ENCODE data around the gene PTPN13. TPM values are rescaled to one million over a fixed set of nuclear protein-coding genes. Genes with fewer than 3 reads are reported as not detected.

PTPN13 gene
- polyA plus RNA-seq, 2 donors: 12.2 to 18.3 TPM

GRCh38 chr4:86762649-86763048, 168.5 kb downstream of the PTPN13 start:
- no peaks in the 10 kb centered on the region for H3K4me1 ChIP-seq (ENCODE audit: control insufficient read depth in 2 of 2, insufficient read depth in 2 of 2, low read length in 1 of 2)
- 92 to 93% methylated on average over 5 of the region's 5 CpGs for WGBS, 2 donors
- H3K9me3 ChIP-seq (ENCODE audit: control insufficient read depth in 2 of 2, insufficient read depth in 1 of 2, low read depth in 1 of 2, low read length in 1 of 2): no peaks in the 10 kb centered on the region
- peaks cover 0 to 5% of the 10 kb centered on the region in 2 donors for H3K36me3 ChIP-seq (ENCODE audit: control insufficient read depth in 2 of 2, insufficient read depth in 2 of 2, low read length in 1 of 2)
- H3K27ac ChIP-seq (ENCODE audit: low read depth in 2 of 2, low read length in 1 of 2): no peak overlapping the region
- H3K4me3 ChIP-seq (ENCODE audit: low read depth in 1 of 2, low read length in 2 of 2): no peak overlapping the region
- no peaks in the 10 kb centered on the region for H3K27me3 ChIP-seq (ENCODE audit: control insufficient read depth in 1 of 2, insufficient read depth in 2 of 2, low read length in 2 of 2)

- H3K27me3 ChIP-seq (ENCODE audit: control insufficient read depth in 1 of 2, insufficient read depth in 2 of 2, low read length in 2 of 2): no peaks in the 10 kb centered on the region
- peaks cover 2% of the 10 kb centered on the region in 2 donors for H3K36me3 ChIP-seq (ENCODE audit: control insufficient read depth in 2 of 2, insufficient read depth in 2 of 2, low read length in 1 of 2)
These were observed 175.7 kb downstream of the PTPN13 start for GRCh38 chr4:86769794-86770193.

GRCh38 chr4:86771141-86771540, 177.0 kb downstream of the PTPN13 start:
- no peak overlapping the region for H3K4me3 ChIP-seq (ENCODE audit: low read depth in 1 of 2, low read length in 2 of 2)
- no peaks in the 10 kb centered on the region for H3K4me1 ChIP-seq (ENCODE audit: control insufficient read depth in 2 of 2, insufficient read depth in 2 of 2, low read length in 1 of 2)
- H3K36me3 ChIP-seq (ENCODE audit: control insufficient read depth in 2 of 2, insufficient read depth in 2 of 2, low read length in 1 of 2): peaks cover 2% of the 10 kb centered on the region in 2 donors
- H3K27me3 ChIP-seq (ENCODE audit: control insufficient read depth in 1 of 2, insufficient read depth in 2 of 2, low read length in 2 of 2): no peaks in the 10 kb centered on the region
- no peaks in the 10 kb centered on the region for H3K9me3 ChIP-seq (ENCODE audit: control insufficient read depth in 2 of 2, insufficient read depth in 1 of 2, low read depth in 1 of 2, low read length in 1 of 2)
- H3K27ac ChIP-seq (ENCODE audit: low read depth in 2 of 2, low read length in 1 of 2): no peak overlapping the region
- WGBS, 2 donors: 71% methylated on average over 1 of the region's 1 CpG

More at GRCh38 chr4:86769794-86770193, 175.7 kb downstream of the PTPN13 start:
- H3K27ac ChIP-seq (ENCODE audit: low read depth in 2 of 2, low read length in 1 of 2): no peak overlapping the region
- WGBS, 2 donors: 95 to 96% methylated on average over 4 of the region's 4 CpGs
- H3K9me3 ChIP-seq (ENCODE audit: control insufficient read depth in 2 of 2, insufficient read depth in 1 of 2, low read depth in 1 of 2, low read length in 1 of 2): no peaks in the 10 kb centered on the region
- no peak overlapping the region for H3K4me3 ChIP-seq (ENCODE audit: low read depth in 1 of 2, low read length in 2 of 2)
- H3K4me1 ChIP-seq (ENCODE audit: control insufficient read depth in 2 of 2, insufficient read depth in 2 of 2, low read length in 1 of 2): no peaks in the 10 kb centered on the region

- Histone ChIP-seq H3K36me3 (ENCODE audit: control insufficient read depth in 2 of 2, insufficient read depth in 2 of 2, low read length in 1 of 2) (peaks cover 2 to 5% of the 10 kb centered on the region in 2 donors), H3K9me3 (ENCODE audit: control insufficient read depth in 2 of 2, insufficient read depth in 1 of 2, low read depth in 1 of 2, low read length in 1 of 2) (no peaks in the 10 kb centered on the region), H3K4me3 (ENCODE audit: low read depth in 1 of 2, low read length in 2 of 2) (no peak overlapping the region), H3K27ac (ENCODE audit: low read depth in 2 of 2, low read length in 1 of 2) (no peak overlapping the region), H3K27me3 (ENCODE audit: control insufficient read depth in 1 of 2, insufficient read depth in 2 of 2, low read length in 2 of 2) (no peaks in the 10 kb centered on the region), H3K4me1 (ENCODE audit: control insufficient read depth in 2 of 2, insufficient read depth in 2 of 2, low read length in 1 of 2) (no peaks in the 10 kb centered on the region)
- WGBS, 2 donors: 73 to 79% methylated on average over 4 of the region's 4 CpGs
These were observed 180.9 kb downstream of the PTPN13 start for GRCh38 chr4:86775061-86775460.

- Histone ChIP-seq H3K4me1 (ENCODE audit: control insufficient read depth in 2 of 2, insufficient read depth in 2 of 2, low read length in 1 of 2) (no peaks in the 10 kb centered on the region), H3K4me3 (ENCODE audit: low read depth in 1 of 2, low read length in 2 of 2) (no peak overlapping the region), H3K27ac (ENCODE audit: low read depth in 2 of 2, low read length in 1 of 2) (no peak overlapping the region), H3K36me3 (ENCODE audit: control insufficient read depth in 2 of 2, insufficient read depth in 2 of 2, low read length in 1 of 2) (peaks cover 2% of the 10 kb centered on the region in 2 donors), H3K27me3 (ENCODE audit: control insufficient read depth in 1 of 2, insufficient read depth in 2 of 2, low read length in 2 of 2) (no peaks in the 10 kb centered on the region), H3K9me3 (ENCODE audit: control insufficient read depth in 2 of 2, insufficient read depth in 1 of 2, low read depth in 1 of 2, low read length in 1 of 2) (no peaks in the 10 kb centered on the region)
- WGBS, 2 donors: 90 to 93% methylated on average over 4 of the region's 4 CpGs
These were observed 184.1 kb downstream of the PTPN13 start for GRCh38 chr4:86778175-86778574.

GRCh38 chr4:86788826-86789225, 194.7 kb downstream of the PTPN13 start:
- Histone ChIP-seq H3K9me3 (ENCODE audit: control insufficient read depth in 2 of 2, insufficient read depth in 1 of 2, low read depth in 1 of 2, low read length in 1 of 2) (no peaks in the 10 kb centered on the region), H3K27ac (ENCODE audit: low read depth in 2 of 2, low read length in 1 of 2) (no peak overlapping the region), H3K4me1 (ENCODE audit: control insufficient read depth in 2 of 2, insufficient read depth in 2 of 2, low read length in 1 of 2) (no peaks in the 10 kb centered on the region), H3K4me3 (ENCODE audit: low read depth in 1 of 2, low read length in 2 of 2) (no peak overlapping the region), H3K27me3 (ENCODE audit: control insufficient read depth in 1 of 2, insufficient read depth in 2 of 2, low read length in 2 of 2) (no peaks in the 10 kb centered on the region), H3K36me3 (ENCODE audit: control insufficient read depth in 2 of 2, insufficient read depth in 2 of 2, low read length in 1 of 2) (peaks cover 7 to 11% of the 10 kb centered on the region in 2 donors)
- 85 to 92% methylated on average over 2 of the region's 2 CpGs for WGBS, 2 donors

GRCh38 chr4:86791126-86791525, 197.0 kb downstream of the PTPN13 start:
- 93 to 96% methylated on average over 8 of the region's 8 CpGs for WGBS, 2 donors
- peaks cover 7 to 11% of the 10 kb centered on the region in 2 donors for H3K36me3 ChIP-seq (ENCODE audit: control insufficient read depth in 2 of 2, insufficient read depth in 2 of 2, low read length in 1 of 2)

GRCh38 chr4:86809809-86810208, 215.7 kb downstream of the PTPN13 start:
- no peaks in the 10 kb centered on the region for H3K4me1 ChIP-seq (ENCODE audit: control insufficient read depth in 2 of 2, insufficient read depth in 2 of 2, low read length in 1 of 2)
- no peak overlapping the region for H3K4me3 ChIP-seq (ENCODE audit: low read depth in 1 of 2, low read length in 2 of 2)
- no peaks in the 10 kb centered on the region for H3K27me3 ChIP-seq (ENCODE audit: control insufficient read depth in 1 of 2, insufficient read depth in 2 of 2, low read length in 2 of 2)
- 90 to 94% methylated on average over 3 of the region's 3 CpGs for WGBS, 2 donors
- H3K27ac ChIP-seq (ENCODE audit: low read depth in 2 of 2, low read length in 1 of 2): no peak overlapping the region
- H3K36me3 ChIP-seq (ENCODE audit: control insufficient read depth in 2 of 2, insufficient read depth in 2 of 2, low read length in 1 of 2): peaks cover 7 to 11% of the 10 kb centered on the region in 2 donors
- H3K9me3 ChIP-seq (ENCODE audit: control insufficient read depth in 2 of 2, insufficient read depth in 1 of 2, low read depth in 1 of 2, low read length in 1 of 2): no peaks in the 10 kb centered on the region

More at GRCh38 chr4:86791126-86791525, 197.0 kb downstream of the PTPN13 start:
- H3K4me1 ChIP-seq (ENCODE audit: control insufficient read depth in 2 of 2, insufficient read depth in 2 of 2, low read length in 1 of 2): no peaks in the 10 kb centered on the region
- H3K27me3 ChIP-seq (ENCODE audit: control insufficient read depth in 1 of 2, insufficient read depth in 2 of 2, low read length in 2 of 2): no peaks in the 10 kb centered on the region
- H3K9me3 ChIP-seq (ENCODE audit: control insufficient read depth in 2 of 2, insufficient read depth in 1 of 2, low read depth in 1 of 2, low read length in 1 of 2): no peaks in the 10 kb centered on the region
- H3K4me3 ChIP-seq (ENCODE audit: low read depth in 1 of 2, low read length in 2 of 2): no peak overlapping the region
- H3K27ac ChIP-seq (ENCODE audit: low read depth in 2 of 2, low read length in 1 of 2): no peak overlapping the region

- no peaks in the 10 kb centered on the region for H3K9me3 ChIP-seq (ENCODE audit: control insufficient read depth in 2 of 2, insufficient read depth in 1 of 2, low read depth in 1 of 2, low read length in 1 of 2)
- no peak overlapping the region for H3K27ac ChIP-seq (ENCODE audit: low read depth in 2 of 2, low read length in 1 of 2)
- WGBS, 2 donors: 96 to 98% methylated on average over 3 of the region's 3 CpGs
- no peaks in the 10 kb centered on the region for H3K4me1 ChIP-seq (ENCODE audit: control insufficient read depth in 2 of 2, insufficient read depth in 2 of 2, low read length in 1 of 2)
- H3K27me3 ChIP-seq (ENCODE audit: control insufficient read depth in 1 of 2, insufficient read depth in 2 of 2, low read length in 2 of 2): no peaks in the 10 kb centered on the region
- H3K36me3 ChIP-seq (ENCODE audit: control insufficient read depth in 2 of 2, insufficient read depth in 2 of 2, low read length in 1 of 2): peaks cover 7 to 11% of the 10 kb centered on the region in 2 donors
- H3K4me3 ChIP-seq (ENCODE audit: low read depth in 1 of 2, low read length in 2 of 2): no peak overlapping the region
These were observed 216.7 kb downstream of the PTPN13 start for GRCh38 chr4:86810847-86811246.

GRCh38 chr4:86815653-86816052, 221.5 kb downstream of the PTPN13 start:
- Histone ChIP-seq H3K27ac (ENCODE audit: low read depth in 2 of 2, low read length in 1 of 2) (no peak overlapping the region), H3K36me3 (ENCODE audit: control insufficient read depth in 2 of 2, insufficient read depth in 2 of 2, low read length in 1 of 2) (peaks cover 5 to 7% of the 10 kb centered on the region in 2 donors), H3K9me3 (ENCODE audit: control insufficient read depth in 2 of 2, insufficient read depth in 1 of 2, low read depth in 1 of 2, low read length in 1 of 2) (no peaks in the 10 kb centered on the region), H3K27me3 (ENCODE audit: control insufficient read depth in 1 of 2, insufficient read depth in 2 of 2, low read length in 2 of 2) (no peaks in the 10 kb centered on the region), H3K4me3 (ENCODE audit: low read depth in 1 of 2, low read length in 2 of 2) (no peak overlapping the region), H3K4me1 (ENCODE audit: control insufficient read depth in 2 of 2, insufficient read depth in 2 of 2, low read length in 1 of 2) (no peaks in the 10 kb centered on the region)
- 85 to 93% methylated on average over 1 of the region's 1 CpG for WGBS, 2 donors
